ENCODE measurements around the gene POLE3.

- TF ChIP-seq CTCF (IDR thresholded peaks at IDR 0.05; ENCODE audit: extremely low read depth in 1 of 2, insufficient read depth in 1 of 2, low read depth in 1 of 2, low read length in 2 of 2) (no peak), MAX (IDR thresholded peaks at IDR 0.05; ENCODE audit: insufficient read depth, insufficient read length) (no peak), POLR2A (IDR thresholded peaks at IDR 0.05; ENCODE audit: low read depth, low read length) (no peak), POLR2AphosphoS5 (IDR thresholded peaks at IDR 0.05; ENCODE audit: insufficient read depth, low read depth, low read length) (no peak), EZH2 (IDR thresholded peaks at IDR 0.05; ENCODE audit: borderline replicate concordance, low read depth, low read length, severe bottlenecking) (no peak), MYC (IDR thresholded peaks at IDR 0.05; ENCODE audit: low read depth, low read length) (no peak), GATA2 (IDR thresholded peaks at IDR 0.05; ENCODE audit: insufficient read depth, insufficient read length, low read depth, low read length) (no peak)
Observed at GRCh38 chr9:113395000-113395861, 15.2 kb downstream of the POLE3 start.
